GM19240 (cell line): ENCODE results near the gene WDTC1.
"Not testable (repeated sequence)": the region's sequence is repeated elsewhere in the genome, so short reads cannot be mapped to it uniquely, and the experiment has no call there.

Experiments
- DNase-seq: peaks from one replicate; pipeline ENCODE4 v3.0.0; 2011; ENCODE audit warnings: low spot score; ENCODE audit not compliant: insufficient read length

WDTC1 gene

DNA sequence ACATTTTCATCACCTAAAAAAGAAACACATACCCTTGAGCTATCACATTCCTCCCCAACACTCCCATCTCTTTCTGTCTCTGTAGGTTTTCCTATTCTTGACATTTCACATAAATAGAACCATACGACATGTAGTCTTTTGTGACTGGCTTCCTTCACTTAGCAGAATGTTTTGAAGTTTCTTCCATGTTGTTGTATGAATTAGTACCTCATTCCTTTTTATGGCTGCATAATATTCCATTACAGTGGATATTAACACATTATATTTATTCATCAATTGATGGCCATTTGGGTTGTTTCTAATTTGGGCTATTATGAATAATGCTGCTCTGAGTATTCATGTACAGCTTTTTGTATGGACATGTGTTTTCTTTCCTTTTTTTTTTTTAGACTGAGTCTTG is 11.8 kb downstream of the WDTC1 start:
- DNase-seq, result no peak

DNA sequence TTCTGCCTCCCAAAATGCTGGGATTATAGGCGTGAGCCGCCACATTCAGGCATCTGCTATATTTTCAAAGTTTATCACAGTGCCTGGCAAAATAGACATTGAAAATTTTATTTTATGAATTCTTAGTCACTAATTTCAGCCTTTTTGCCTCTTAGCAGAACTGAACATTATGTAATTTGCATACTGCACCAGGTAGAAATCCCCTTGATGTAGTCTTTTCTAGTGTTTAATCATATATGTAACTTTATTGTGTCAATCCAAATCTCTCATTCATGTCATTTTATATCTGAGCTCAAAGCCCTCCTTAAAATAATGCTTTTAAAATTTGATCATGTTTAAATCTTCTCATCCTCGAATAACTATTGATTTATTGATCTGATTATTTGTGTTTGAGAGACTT is 19.2 kb downstream of the WDTC1 start:
- no peak for DNase-seq

DNA sequence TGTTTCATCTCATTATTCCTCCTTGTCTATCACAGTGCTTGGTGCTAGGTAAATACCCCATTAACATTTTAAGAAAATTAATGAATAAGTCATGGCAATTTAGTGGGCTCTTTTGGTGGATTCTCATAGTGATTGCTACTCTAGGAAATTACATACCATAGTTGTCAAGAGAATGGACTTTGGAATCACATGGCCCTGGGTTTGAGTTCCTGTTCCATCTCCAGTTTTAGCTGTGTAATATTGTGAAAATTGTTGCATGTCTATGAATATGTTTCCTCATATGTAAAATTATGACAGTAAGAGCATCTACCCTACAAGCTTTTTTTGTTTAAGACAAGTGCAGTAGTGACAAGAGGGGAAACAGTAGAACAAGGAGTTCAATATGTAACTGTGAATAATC is 20.7 kb downstream of the WDTC1 start:
- DNase-seq, result no peak

DNA sequence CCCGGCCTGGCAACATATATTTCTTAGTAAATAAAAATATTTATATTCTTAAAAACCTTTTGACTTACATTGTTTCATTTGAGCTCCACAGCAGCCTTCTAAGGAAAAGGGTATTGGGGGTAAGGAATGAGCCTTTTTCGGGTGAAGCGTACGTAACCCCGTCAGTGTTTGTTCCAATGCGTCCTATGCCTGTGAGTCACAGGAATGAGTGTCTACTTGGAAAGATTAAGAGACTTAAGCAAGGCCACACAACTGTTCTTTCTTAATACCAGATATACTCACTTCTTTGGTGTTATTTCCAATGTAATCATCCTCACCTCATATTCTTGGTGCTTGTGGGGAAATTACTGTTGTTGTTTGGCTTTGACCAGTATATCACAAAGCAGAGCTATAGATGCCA is 22.7 kb downstream of the WDTC1 start:
- no peak for DNase-seq

DNA sequence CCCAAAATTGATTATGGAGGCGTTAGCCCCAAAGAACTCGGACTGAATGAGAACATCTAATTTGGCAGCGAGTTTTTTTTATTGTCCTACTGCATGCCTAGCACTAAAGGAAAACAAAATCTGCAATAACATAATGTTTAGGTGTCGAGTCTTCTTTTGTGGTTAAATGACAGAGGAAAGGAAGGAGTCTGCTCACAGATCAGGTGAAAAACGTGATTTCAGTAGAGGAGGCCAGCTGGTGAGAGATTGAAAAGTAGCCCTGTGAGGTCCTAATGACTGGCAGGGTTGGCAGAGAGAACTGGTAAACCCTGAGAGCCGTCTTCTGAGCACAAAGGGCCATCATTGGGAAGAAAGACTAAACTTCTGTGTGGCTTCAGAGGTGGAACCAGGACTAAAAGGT is 24.2 kb downstream of the WDTC1 start:
- no peak for DNase-seq

DNA sequence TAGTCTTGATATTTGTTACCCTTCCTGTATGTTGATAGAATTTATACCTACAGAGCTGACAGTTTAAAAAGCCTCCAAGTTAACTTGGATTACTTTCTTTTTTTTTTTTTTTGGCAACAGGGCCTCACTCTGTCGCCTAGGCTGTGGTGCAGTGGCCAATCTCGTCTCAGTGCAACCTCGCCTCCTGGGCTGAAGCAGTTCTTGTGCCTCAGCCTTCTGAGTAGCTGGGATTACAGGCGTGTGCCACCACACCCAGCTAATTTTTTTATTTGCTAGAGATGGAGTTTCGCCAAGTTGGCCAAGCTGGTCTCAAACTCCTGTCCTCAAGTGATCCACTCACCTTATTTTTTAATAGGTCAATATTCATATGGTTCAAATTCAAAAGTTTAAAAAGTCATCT is 32.7 kb downstream of the WDTC1 start:
- no peak for DNase-seq

DNA sequence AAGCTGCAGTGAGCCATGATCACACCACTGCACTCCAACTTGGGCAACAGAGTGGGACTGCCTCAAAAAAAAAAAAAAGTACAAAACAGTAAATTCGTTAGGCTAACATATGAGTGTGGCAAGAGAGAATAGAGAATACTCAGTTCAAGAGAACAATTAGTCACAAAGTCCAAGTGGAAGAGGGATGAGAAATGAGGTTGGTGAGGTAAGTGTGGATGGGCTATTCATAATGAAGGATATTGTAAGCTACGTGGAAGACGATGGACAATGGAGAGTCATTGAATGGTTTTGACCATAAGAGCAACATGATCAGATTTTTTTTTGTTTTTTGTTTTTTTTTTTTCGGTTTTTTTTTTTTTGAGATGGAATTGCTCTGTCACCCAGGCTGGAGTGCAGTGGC is 34.8 kb downstream of the WDTC1 start:
- no peak for DNase-seq

DNA sequence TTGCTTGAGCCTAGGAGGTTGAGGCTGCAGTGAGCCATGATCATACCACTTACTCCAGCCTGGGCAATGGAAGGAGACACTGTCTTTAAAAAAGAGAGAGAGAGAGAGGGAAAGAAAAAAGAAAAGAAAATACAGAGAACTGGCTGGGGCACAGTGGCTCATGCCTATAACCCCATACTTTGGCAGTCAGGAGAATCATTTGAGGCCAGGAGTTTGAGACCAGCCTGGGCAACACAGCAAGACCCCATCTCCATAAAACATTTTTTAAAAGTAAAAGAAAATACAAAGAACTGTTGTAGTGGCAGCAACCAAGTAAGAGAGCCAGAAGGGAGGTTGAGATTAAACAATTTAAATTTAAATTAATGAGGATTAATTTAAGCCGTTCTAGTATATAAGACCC is 39.8 kb downstream of the WDTC1 start:
- no peak for DNase-seq

DNA sequence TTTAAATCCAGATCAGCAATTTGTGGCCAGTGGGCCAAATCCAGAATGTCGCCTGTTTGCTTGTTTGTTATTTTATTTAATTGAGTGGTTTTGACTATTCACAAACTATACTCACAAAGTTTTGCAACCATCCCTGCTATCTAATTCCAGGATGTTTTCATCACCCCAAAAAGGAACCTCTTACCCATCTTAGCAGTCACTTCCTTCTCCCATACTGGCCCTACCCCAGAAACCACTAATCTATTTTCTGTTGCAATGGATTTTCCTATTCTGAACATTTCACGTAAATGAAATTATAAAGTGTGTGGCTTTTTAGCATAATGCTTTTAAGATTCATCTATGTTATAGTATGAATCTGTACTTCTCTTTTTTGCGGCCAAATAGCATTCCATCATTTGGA is 41.3 kb downstream of the WDTC1 start:
- DNase-seq, result no peak

DNA sequence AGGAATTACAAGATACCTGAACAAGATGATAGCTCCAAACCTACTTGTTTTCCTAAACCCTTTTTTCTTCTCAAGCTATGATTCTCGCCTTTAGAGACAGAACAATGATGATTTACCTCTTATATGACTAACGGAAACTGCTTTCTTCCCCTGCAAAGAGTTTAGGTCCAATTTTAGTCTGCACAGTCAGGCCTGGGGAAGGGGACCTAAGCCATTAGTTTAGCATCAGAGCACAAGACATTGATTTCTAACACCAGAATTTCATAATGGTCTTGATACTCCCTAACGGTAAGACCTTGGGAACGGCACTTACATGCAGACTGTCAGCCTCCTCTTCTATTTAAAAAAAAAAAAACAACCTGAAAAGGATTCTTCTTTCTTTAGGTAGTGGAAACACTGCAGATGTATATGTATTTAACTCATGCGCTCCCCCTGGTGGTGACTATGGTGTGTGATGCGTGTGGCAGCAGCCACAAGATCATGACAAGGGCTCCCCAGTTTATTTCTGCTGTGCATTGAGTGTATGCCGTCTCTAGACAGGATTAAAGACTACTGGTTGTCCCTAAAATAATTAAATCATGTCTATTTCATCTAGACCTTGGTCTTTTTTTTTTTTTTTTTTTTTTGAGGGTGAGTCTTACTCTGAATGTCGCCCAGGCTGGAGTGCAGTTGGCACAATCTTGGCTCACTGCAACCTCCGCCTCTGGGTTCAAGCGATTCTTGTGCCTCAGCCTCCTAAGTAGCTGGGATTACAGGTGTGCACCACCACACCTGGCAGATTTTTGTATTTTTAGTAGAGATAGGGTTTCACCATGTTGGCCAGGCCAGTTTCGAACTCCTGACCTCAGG is 50.2 kb downstream of the WDTC1 start:
- peak; percentile 91 for DNase-seq

DNA sequence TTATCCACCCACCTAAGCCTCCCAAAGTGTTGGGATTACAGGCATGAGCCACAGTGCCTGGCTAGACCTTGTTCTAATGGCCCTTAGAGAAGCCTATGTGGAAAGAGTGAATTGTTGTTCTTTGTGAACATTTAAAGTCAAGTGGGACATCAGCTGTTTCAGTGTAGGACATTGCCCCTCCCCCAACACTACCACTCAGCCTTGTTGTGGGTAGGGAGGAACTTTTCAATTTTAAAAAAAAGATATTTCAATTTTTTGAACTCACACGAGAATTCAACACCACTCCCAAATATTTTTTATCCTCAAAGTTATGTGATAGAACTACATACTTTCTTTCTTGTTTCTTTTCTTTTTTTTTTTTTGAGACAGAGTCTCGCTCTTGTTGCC is 50.8 kb downstream of the WDTC1 start:
- DNase-seq, result no peak

DNA sequence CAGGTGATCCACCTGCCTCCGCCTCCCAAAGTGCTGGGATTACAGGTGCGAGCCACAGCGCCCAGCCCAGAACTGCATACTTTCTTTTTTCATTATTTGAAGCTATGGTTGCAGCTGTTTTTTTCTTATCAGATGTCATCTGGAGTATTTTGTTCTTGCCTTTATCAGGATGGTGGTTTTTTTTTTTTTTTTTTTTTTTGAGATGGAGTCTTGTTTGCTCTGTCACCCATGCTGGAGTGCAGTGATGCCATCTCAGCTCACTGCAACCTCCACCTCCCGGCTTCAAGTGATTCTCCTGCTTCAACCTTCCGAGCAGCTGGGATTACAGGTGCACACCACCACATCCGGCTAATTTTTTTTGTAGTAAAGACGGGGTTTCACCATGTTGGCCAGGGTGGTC is 51.4 kb downstream of the WDTC1 start:
- not testable (repeated sequence) for DNase-seq

DNA sequence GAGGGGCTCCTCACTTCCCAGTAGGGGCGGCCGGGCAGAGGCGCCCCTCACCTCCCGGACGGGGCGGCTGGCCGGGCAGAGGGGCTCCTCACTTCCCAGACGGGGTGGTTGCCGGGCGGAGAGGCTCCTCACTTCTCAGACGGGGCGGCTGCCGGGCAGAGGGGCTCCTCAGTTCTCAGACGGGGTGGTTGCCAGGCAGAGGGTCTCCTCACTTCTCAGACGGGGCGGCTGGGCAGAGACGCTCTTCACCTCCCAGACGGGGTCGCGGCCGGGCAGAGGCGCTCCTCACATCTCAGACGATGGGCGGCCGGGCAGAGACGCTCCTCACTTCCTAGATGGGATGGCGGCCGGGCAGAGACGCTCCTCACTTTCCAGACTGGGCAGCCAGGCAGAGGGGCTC is 54.7 kb downstream of the WDTC1 start:
- DNase-seq, result not testable (repeated sequence)

DNA sequence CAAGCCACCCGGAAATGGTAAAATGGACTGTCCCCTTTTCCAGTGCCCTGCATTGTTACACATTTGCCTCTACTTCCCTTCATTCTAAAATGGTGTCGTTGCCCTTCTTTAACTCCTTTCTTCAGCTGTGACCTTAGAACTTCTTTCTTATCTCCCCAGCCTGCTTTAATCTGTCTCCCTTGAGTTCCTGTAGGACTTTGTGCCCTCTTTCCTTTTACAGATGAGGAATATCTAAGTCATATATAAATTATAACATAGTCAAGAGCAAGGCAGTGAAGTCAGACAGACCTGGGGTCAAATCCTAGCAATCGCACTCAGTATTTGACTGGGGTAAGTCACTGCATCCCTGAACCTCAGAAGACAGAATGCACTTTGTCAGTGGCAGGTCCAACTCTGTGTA is 56.1 kb downstream of the WDTC1 start:
- no peak for DNase-seq

DNA sequence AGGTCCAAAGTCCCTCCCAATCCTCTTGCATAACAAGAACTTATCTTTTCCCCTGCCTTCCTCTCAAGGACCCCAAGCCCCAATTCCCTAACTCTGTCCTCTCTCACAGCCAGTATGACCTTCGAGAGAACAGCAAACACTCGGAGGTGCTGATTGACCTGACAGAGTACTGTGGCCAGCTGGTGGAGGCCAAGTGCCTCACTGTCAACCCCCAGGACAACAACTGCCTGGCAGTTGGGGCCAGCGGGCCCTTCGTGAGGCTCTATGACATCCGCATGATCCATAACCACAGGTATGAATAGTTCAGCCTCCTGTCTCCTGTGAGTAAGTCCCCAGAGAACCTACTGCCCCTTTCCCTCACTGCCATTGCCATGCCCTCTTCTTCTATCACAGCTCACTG is 57.7 kb downstream of the WDTC1 start:
- DNase-seq, result no peak

DNA sequence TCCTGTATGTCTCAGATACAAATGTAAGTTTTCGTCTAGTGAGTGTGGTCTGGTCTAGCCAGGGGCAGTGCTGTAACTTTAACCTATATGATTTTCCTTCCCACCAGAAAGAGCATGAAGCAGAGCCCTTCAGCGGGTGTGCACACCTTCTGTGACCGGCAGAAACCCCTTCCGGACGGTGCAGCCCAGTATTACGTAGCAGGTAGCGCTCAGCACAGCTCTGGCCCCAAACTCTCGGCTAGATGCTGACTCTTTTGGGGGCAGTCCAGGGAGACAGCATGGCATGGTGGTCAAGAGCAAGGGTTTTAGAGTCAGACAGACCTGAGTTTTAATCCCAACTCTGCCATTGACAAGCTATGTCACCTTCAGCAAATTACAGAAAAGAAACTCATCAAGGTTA is 59.5 kb downstream of the WDTC1 start:
- DNase-seq, result no peak

DNA sequence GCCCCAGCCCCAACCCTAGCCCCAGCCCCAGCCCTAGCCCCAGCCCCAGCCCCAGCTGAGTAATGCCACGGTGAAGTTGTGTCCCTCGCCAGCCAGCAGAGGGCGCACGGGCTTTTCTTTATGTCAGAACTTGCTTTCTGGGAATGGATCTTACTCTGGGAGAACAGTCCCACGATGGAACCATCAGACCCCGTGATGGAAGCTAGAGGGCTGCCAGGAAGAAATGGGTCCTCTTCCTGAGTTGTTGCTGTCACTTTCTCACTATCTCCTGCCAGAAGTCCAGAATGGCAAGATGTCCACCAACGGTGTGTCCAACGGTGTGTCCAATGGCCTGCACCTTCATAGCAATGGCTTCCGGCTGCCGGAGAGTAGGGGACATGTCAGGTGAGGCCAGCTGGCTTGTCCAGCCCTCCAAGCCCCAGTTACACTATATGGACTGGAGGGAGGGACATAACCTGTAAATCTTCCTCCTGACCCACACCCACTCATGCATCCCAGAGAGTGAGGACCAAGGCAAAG is 62.4 kb downstream of the WDTC1 start:
- no peak for DNase-seq

DNA sequence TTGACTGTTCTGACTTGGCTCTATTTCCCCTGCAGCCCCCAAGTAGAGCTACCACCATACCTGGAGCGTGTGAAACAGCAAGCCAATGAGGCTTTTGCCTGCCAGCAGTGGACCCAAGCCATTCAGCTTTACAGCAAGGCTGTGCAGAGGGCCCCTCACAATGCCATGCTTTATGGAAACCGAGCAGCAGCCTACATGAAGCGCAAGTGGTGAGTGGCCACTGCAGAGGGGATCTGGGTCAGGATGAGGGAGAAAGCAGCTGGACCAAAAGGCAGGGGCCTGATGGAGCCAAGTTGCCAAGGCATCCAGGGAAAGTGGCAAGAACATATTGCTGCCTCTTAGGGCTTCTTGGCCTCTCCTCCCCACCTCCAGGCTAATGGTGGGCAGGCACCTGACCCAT is 63.5 kb downstream of the WDTC1 start:
- DNase-seq, result no peak

DNA sequence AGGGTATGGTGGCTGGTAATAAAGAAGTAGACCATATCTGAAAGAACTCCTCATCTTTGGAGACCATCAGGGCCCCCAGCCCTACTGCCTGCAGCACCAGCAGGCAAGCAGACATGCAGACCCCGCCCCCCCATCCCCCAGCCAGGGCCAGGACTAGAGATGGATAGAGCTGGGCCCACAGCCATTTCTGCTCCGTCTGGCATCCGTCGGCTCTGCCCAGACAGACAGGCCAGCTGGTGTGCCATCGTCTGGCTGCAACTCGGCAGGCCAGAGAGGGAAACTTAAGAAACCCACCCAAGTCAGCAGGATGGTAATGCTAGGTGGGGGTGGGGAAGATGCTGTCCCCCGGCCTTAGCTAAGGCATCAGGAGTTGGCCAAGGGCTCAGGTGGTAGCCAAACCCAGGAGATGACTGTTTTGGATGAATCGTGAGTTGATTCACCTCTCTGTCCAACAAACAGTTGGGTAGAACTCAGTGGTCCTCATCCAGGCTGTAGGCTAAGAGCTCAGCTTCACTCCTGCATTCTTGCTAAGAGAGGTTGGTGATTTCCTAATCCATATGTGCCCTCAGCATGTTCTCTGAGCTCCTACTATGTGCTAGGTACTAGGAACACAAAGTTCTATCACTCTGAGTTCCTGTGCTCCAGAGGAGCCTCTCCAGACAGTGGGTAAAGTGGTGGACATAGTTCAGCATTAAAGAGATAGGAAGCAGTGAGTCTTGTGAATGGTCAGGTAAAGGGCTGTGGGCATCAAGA is 64.4 kb downstream of the WDTC1 start:
- DNase-seq, result no peak

DNA sequence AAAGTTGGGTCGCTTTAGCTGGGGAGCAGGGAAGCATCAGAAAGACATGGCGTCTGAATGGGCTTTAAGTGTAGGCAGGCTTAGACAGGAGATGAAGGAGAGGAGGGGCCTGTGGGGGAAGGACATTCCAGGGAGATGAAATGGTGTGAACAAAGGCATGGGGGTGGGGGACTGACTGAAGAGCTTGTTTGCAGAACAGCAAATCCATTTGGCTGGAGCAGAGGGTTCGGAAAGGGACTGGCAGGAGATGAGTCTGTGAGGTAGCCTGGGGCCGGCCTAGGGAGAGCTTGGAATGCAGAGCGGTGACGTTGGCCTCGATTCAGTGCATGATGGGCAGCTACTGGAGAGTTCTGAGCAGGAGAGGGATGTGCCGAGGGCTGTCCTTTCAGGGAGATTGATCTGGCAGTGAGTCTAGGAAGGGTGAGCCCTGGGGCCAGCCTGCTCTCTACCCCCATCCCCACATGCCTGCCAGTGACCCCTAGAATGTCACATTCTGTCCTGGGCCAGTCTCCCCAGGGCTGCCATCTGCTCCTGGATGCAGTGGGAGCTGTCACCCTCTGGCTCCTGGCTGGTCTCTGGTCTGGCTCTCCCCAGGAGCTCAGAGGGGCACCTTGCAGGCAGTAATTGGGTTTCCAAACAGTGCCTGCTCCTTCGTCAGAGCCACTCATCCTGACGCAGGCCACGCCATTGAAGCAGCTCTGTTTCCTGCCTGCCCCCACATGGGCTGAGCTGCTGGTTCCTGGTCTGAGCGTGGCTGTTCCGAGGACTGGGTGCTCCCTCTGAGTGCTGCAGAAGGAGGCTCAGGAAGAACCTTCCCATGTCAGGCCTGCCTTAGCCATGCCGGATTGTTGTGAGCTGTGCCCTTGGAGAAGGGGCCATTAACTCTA is 65.2 kb downstream of the WDTC1 start:
- no peak for DNase-seq

DNA sequence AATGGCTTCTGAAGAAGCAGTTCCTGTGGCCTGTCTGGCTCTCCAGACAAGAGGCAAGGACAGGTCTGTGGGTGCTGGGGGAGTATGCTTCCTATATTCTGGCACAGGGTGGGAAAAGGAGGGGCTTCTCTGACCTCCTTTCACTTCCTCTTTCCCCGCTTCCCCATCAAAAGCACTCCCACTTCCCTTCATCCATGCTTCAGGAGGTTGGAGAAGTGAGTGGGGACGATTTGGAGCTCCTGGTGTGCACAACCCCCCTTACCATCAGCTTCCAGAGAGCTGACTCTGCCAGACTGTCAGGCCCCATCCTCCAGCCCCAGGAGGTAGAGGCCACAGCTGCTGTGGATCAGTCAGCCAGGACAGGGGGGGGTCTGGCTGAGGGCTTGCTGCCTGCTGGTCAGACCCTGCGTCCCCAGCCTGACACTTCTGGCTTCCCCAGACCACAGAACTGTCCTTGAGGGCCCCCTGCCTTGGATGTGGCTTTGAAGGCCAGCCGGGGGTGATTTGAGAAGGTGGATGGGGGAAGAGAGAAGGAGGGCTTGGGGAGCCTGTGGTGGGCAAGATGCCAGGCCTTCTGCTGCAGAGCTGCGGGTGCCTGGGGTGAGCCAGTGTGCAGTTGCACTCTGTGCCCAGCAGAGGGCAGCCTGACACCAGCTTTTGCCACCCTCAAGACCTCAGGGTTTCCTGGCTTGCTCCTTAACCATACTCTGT is 66.1 kb downstream of the WDTC1 start:
- DNase-seq, result peak; percentile 82
